Measurements from ENCODE around the gene CUEDC2.

- no peak for TF ChIP-seq CTCF (conservative IDR thresholded peaks at IDR 0.05 in 1 of 2, IDR thresholded peaks at IDR 0.05 in 1 of 2; ENCODE audit: extremely low read depth in 1 of 2, insufficient read depth in 1 of 2, low read depth in 1 of 2, low read length in 2 of 2)
- TF ChIP-seq EZH2 (IDR thresholded peaks at IDR 0.05; ENCODE audit: borderline replicate concordance, low read length) = no peak
These were observed 25.3 kb upstream of the CUEDC2 start for GRCh38 chr10:102457591-102458150.

All from mammary epithelial cell (primary cell).